GM20431 (cell line): ENCODE data around the gene CYB5R3.

Experiments
- in situ Hi-C: fragments of 300-500 bp; cut with MseI, MboI; formaldehyde crosslinking; loops from one replicate; pipeline ENCODE4 v1.15.0; 2020; ENCODE audit warnings: low sequenced_read_pairs; ENCODE audit not compliant: unreplicated experiment

CYB5R3 gene

DNA sequence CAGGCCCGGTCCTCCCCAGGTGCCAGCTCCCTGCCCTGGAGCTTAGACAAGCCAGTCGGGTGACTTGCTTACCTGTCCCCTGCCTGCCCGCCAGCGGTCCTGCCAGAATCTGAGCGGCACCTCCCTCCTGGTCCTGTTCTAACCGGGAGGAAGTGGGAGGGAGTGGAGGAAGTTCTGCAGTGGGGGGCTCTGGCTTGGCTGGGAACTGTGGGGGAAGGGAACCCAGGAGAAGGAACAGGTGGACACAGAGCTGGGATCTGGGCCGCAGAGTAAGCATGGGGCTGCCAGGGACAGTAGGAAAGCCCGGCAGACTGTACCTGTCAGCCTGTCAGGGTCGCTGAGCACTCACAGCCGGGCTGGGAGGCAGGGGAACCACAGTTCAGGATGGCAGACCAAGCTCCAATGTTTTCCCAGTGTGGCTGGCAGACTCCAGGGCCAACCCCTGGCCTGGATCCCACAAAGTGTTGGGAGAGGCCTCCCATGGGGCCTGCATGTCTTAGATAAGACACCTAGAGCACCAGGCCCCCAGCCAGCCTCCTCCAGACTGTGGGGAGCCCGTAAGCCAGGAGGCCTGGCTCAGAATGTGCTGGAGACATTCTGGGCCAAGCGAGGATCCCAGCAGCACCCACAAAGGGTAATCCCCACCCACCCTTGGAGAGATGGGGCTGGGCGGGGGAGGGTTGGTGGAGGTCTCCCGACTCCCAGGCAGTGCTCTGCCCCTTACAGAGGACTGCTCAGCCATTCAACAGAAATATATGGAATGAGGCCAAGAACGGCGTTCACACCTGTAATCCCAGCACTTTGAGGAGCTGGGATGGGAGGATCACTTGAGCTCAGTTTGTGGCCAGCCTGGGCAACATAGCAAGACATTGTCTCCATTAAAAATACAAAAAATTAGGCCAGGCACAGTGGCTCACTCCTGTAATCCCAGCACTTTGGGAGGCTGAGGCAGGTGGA, 2.3 kb downstream of the CYB5R3 start:
- in situ Hi-C loops = no loop called here

DNA sequence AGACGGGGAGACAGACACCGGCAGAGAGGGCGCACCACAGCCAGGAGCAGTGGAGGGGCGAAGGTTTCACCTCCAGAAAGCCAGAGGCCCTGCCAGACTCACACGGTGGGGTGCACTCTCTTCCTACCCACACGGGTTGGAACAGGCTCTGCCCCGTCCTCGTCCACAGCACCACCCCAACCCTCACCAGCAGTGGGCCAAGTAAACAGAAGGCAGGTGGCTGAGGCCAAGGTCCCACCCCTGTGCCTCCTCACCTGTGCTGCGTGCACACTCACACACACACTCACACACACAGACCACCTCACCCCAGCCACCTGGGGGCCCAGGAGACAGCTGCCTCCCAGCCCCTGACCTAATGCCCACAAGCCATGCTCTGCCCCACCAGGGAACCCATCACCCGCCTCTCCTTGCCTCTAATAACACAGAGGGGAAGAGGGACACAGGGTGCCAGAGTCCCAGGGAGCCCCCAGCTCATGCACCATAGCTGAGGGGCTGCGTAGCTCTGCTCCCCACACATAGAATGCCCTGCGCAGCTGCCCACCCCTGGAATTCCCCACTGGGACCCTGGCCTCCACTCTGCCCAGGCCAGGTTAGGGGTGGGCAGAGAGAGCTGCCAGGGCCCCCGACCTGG, 3.1 kb downstream of the CYB5R3 start:
- in situ Hi-C loops = no loop called here

DNA sequence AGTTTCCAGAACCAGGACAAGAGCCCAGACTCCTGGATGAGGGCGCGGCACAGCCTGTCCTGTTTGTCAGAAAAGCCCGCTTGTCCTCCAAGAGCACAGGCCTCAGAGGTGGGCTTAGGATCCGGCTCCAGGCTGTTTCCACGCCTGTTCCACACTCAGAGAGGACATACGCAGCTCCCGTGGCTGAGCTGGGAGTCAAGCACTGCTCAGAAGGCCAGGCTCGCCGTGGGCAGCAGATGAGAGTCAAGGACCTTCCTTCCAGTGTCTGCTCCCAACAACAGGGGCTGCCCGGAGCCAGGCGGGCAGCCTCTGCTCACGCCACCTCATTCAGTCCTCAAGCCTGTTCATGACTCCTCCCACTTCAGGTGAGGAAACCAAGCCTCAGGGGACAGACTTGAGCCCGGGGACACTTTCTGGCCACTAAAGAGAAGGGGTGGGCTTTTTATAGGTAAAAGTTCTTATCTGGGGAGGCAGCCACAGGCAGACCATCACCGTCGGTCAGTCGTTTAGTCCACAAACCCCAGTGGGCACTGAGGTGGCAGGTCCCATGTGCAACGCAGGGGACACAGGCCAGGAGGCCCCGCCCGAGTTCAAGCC, 3.8 kb downstream of the CYB5R3 start:
- in situ Hi-C loops = no loop called here

DNA sequence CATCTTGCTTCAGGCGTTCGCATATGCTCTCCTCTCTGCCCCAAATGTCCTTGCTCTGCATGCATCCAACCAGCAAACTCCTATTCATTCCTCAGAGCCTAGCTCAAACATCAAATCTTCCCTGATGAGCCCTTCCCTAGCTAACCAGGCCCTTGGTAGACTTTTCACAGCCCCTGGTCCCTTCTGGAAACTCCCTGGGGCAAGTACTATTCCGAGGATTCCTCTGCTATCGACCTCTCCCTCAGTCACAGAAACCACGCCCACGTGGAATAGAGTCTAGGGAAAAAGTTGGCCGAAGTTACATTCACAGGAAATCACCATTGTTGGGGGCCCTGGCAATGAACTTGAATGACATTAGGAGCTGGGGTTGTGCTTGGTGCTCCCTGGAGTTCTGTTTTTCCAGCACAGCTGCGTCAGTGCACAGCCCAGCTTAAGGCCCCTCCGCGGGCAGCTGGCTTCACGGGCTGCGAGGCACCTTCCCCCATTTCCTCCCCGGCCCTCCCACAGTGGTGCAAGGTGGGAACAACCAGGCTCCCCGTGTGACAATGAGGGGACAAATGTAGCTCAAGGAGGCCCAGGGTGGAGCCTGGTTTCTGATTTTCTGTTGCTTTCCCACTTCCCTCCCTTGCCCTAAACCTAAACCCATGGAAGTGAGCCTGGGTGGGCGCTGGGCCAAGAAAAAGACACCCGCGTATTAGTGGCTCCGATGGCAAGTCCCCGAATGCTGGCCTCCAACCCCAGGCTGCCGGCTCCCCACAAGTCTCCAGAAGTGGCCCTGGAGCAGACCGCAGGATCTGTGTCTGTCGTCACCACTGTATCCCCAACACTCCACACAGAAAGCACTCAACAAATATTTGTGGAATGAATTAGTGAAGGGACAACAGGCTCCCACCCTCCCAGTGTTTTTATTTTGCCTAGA, 4.5 kb downstream of the CYB5R3 start:
- in situ Hi-C loops = no loop called here

DNA sequence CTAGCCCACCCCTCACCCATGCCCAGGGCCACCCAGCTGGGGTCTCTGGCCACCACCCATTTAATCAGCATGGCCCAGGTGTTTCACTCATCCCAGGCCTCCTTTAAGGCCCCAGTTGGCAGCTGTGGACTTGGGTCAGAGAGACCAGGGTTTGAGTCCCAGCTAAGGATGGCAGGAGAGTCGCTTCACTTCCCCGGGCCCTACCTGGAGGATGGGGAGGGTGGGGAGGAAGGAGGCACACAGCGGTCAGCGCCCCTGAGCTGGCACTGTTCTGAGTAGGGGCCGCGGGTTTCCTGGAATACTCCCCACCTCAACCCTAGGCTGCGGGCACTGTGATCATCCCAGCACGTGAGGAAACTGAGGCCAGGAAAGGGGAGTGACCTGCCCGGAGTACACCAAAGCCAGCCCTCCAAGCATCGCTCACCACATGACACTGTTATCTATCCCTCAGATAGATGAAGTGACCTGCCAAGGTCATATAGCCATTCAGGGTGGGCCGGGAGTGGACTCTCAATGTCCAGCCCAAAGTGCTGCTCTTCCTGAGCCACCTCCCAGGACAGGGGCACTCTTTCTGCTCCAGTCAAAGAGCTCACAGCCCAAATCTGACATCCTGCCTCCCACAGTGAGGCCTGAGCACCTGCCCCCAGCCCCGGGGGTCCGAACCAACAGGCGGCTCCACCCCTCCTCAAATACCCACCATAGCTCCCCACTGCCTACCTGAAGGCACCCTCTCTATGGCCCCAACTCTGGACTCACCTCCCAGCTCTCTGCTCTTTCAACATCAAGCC, 5.4 kb downstream of the CYB5R3 start:
- in situ Hi-C loops = no loop called here

DNA sequence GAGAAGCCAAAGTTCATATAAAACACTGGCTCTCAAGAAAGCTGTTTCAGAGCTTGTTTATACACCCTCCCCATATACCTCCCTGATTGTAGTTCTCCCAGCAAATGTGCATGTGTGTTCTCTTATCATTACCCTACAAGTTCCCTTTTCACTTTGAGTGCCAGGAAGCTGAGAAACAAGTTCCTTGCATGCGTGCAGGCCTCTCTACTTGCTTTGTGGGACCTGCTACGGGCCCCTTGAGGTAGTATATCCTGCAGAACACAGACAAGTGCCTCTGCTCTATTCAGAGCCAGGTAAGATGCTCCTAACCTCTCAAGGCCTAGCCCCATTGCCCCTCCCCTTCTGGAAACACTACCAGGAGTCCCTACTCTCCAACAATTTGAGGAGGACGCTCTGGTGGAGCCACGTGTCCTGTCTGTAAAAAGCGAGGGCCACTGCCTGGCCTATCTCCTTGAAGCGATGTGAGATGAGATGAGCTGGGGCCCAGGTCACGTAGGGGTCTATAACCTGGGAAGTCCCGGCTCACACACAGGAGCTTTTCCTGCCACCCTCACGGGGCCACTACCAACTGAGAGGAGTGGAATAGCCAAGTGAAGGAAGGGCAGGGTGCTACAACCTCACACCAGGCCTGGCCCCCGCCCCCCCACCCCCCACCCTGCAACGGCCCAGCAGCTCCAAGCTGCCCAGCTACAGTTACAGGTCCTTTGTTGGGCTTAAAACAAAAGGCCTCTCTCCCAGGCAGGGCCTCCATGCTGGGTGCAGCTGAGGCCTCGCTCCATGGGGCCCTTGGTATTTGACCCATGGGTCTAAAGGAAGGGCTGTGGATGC, 6.2 kb downstream of the CYB5R3 start:
- in situ Hi-C loops = no loop called here

DNA sequence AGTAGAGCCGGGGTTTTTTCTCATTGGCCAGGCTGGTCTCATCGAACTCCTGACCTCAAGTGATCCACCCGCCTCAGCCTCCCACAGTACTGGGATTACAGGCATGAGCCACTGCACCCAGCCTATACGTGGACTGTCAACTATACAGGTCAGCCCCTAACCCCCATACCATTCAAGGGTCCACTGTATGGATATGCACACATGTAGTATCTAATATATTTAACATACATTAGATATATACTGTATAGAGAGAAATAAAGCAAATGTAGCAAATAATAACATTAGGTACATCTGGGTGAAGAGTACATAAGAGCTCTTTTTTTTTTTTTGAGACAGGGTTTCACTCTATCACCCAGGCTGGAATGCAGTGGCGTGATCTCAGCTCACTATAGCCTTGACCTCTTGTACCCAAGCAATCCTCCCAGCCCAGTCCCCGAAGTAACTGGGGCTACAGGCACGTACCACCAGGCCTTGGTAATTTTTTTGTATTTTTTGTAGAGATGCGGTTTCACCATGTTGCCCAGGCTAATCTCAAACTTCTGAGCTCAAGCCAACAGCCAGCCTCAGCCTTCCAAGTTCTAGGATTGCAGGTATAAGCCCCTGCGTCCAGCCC, 7.3 kb downstream of the CYB5R3 start:
- in situ Hi-C loops = no loop called here

DNA sequence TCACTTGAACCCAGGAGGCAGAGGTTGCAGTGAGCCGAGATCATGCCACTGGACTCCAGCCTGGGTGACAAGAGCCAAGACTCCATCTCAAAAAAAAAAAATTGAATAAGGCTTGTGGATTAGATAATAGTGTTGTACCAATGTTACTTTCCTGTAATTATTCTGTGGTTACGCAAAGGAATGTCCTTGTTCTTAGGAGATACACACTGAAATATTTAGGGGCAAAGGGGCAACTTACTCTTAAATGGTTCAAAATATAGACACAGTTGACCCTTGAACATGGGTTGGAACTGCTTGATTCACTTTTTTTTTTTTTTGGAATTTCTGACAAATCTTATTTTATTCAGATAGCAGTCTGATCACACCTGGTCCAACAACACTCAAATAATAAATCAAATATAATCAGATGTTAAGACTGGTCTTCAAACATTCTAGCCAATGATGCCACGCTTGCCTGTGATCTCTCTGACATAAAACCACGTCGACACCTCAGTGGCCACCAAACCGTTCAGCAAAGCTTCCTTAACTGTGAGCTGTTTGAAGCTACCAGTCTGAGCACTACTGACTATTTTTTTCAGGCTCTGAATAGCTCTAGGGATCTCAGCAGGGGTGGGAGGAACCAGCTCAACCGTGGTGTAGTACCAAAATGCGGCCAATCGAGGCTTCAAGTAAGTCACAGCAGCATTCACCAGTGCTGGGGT, 9.5 kb downstream of the CYB5R3 start:
- in situ Hi-C loops = no loop called here

DNA sequence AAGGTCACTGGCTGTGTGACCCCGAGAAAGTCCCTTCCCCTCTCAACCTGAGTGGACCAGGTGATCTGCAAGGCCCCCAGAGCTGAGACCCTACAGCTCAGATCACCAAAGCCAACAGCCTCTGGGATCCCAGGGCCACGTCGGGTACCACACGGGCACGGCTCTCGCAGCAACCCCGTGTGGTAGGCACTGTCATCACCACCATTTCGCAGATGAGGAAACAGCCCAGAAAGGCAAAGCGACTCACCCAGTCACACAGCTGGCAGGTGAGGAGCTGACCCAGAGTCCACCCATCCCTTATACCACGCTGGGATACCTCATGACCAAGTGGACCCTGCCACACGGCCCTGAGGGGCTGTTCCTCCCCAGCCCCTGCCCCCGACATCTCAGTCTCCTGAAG, 11.6 kb downstream of the CYB5R3 start:
- in situ Hi-C loops = no loop called here

DNA sequence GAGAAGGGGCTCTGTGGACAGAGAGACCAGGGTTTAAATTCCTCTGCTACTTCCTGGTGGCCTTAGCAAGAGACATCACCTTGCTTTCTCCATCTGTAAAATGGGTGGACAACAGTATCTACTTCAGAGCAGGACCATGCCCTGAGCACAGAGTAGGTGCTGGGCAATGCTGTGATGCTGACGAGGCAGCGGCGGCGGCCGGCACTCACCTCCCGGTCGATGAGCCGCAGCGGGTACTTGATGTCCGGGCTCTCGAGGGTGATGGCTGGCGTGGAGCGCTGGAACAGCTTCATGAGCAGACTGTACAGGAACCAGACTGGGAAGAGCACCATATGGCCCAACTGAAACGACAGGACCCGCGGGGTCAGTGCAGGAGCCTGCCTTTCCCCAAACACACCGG, 12.7 kb downstream of the CYB5R3 start:
- in situ Hi-C loops = no loop called here

DNA sequence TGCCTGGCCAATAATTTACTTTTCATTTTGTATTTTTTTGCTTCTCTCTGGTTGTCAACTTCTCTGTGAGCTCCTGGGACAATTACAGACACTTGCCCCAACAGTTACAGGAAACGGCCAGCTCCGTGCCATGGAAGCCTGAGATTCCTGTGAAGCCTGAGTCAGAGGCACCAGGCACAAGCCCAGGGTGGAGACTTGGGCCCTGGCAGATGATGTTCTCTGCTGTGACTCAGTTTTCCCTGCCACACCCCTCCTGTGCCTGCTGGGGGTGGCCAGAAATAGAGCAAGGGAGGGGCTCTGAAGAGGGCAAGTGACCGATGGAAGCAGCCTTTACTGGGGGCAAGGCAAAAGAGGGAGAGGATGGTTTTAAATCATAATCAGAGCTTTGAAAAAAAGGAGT, 13.7 kb downstream of the CYB5R3 start:
- in situ Hi-C loops = no loop called here

DNA sequence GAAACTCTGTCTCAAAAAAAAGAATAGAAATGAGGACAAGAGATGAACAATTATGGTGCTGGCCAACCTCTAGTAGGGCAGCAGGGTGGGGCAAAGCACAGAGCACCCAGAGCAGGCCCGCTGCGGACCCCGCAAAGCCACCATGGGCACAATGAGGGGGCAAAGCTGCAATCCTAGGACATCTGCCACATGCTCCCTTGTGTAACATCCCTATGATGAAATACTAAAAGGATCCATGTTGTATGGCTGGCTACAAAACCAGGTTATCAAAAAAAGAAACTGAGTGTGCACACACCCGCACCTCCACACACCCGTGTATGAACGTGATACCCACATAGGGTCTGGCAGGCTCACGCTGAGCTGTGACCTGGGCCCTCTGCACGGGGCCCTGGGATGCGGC, 16.2 kb downstream of the CYB5R3 start:
- in situ Hi-C loops = no loop called here

DNA sequence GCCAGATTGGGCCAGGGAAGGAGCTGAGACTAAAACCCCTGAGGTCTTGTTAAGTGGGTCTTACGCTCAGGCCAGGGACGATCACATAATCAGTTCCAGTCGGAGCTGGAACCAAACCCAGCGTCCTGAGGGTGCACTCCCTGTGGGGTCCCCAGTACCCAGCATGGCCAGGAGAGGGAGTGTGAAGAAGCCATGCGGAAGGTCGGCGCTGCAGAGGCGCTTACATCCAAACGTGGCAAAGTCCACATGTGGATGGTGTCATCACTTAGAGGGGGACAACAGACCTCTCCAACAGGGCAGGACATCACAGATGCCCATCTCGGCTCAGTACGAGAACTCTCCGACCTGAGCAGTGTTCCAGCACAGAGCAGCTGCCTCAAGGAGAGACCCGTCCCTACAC, 17.1 kb downstream of the CYB5R3 start:
- in situ Hi-C loops = no loop called here

DNA sequence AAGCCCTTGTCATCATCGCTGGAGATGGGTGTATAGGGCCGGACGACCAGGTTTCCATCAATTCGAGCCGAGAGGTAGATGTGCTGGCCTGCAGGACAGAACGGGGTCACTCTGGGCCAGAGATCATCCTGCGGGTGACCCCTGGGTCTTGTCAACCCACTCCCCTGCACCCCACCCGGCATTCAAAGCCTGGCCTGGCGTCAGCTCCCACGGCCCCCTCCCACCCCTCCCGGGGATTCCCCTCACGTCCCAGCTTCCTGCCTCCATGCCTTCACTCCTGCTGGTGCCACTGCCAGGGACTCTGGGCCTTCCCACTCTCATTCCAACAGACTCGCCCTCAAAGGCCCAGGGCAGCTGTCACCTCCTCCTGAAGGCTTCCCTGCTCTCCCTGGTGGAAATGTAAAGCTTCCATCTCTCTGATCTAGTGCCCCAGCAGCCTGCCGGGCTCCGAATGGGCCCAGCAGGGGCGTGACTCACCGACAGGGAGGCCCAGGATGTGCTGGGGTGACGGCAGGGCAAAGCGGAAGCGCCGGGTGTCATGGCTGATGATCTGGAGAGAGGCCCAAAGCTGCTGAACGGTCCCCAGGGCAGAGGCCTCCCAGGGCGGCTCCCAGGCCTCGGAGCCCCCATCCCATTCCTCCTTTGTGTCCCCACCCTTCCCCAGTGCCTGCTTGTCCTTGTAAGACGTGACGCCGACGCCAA, 18.1 kb downstream of the CYB5R3 start:
- in situ Hi-C loops = no loop called here

DNA sequence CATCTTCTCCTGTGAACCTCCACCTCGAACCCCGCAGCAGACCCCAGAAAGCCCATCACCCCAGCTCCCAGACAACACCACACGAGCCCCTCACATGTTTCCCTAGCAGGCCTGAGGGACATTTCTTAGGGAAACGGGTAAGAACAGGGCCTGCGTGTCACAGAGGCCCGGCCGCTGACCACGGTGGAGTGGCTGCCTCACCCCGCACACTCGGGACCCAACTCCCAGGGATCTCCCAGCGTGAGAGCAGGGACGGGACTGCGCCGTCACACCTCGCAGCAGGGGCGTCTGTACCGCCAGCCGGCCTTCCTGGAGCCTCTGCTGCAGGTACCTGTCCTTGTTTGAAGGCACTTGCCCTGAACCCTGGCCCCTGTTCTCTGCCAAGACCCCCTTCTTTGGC, 19.0 kb downstream of the CYB5R3 start:
- in situ Hi-C loops = no loop called here

DNA sequence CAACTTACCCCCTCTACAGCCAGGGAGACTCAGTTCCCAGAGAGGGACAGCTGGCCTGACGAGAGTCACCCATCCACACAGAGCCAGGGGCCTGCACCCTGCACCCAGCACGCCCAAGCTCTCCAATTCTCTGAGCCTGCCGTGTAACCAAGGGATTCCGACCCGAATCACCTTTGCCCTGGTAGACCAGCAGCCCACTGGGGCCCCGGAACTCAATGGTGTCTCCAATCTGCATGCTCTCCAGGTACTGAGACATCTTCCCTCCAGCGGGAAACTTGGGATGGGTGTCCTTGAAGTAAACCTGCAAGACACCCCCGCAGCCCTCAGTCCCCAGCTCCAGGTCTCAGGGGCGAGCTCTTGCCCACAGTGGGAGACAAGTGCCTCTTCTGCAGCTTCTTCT, 21.2 kb downstream of the CYB5R3 start:
- in situ Hi-C loops = no loop called here
